Heart left ventricle (tissue), 13 donors: ENCODE results near the gene EVI5L.

Experiments used
- CTCF ChIP-seq, 12 donors: fragments of 200-600 bp; sonication (generic) in 4 of 12; IDR thresholded peaks; one replicate each; pipeline versions ENCODE4 v1.5.0 to v1.8.0; 2018 to 2022; ENCODE audit warnings: antibody characterized with exemption in 12 of 12, mild to moderate bottlenecking in 5 of 12
- POLR2A ChIP-seq, 2 donors: fragments of 450-650 bp; IDR thresholded peaks; one replicate each; pipeline ENCODE4 v1.6.1; 2017; ENCODE audit warnings: antibody characterized with exemption in 2 of 2, mild to moderate bottlenecking in 2 of 2, moderate library complexity in 2 of 2
- donor health status: ischemic (EF 13 %, LVEDD 7.1; RV severe dilation, severe dysfunction).
- donor health status: DM: no; HTN: yes; CAD: no.
- donor health status: DM: no; HTN: no; CAD: no.
- donor health status: ischemic (EF 25% LVEDD 6.9; RV normal size, moderate dysfunction).
- donor health status: ischemic (EF 25% LVEDD 5.7; RV mildly dilated, moderate dysfunction).
- donor health status: ischemic (EF 35%, LVEDD 5.7; RV mildly dilated, moderate dysfunction).
- donor health status: nonischemic (EF 11% LVEDD 7.7; RV severe dilation, severe dysfunction).
- donor health status: DM: yes; HTN: yes; CAD: no.
- donor health status: PGD.
- donor health status: ischemic (EF 29% LVEDD 5.4; RV normal size, mild dysfunction).
- donor health status: nonischemic (EF 23%, LVEDD 6.1; RV moderate dilation, normal function).

- TF ChIP-seq CTCF (IDR thresholded peaks at IDR 0.05) (no peak), POLR2A (IDR thresholded peaks at IDR 0.05) (no peak)
Measured at GRCh38 chr19:7871437-7872305, 41.7 kb downstream of the EVI5L start.
